Retina (tissue), 1 donor: ENCODE measurements around the gene RDH16.
"Not testable (repeated sequence)": the region's sequence is repeated elsewhere in the genome, so short reads cannot be mapped to it uniquely, and the experiment has no call there.

Experiments
- DNase-seq: peaks from one replicate; pipeline ENCODE4 v3.0.0-alpha.2; 2016

Gene RDH16

DNA sequence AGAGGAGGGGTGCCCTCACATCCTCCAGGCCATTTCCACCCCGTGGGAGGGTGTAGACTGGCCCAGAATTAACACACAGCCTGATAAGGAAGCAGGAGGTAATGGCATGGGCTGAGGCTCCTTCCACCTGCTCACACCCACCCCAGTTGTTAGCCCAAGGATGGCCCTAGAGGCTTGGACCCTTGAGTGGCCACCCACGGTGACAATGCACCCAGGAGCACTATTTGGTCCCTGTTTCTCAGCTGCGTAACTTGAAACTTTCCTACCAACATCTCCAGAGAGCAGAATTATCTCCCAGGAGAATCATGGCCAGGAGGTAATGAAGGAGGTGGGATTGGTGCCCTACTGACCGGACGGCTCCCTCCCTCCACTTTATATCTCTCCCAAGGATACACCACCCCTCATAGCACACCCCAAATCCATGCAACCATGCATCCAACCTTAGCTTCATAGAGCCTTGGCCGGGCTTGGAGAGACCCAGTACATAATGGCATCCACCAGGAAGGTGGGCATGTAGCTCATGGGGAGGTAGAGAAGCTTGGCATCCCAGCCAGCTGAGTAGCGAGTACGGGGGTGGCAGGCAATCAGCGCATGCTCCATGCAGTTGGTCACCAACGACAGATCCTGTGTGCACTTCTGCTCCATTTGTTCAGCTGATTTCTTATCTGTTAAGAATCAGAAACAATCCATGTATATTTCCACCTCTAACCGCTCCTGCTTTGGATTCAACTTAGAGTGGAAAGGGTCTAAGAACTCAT, 5.6 kb downstream of the RDH16 start:
- DNase-seq, result no peak

DNA sequence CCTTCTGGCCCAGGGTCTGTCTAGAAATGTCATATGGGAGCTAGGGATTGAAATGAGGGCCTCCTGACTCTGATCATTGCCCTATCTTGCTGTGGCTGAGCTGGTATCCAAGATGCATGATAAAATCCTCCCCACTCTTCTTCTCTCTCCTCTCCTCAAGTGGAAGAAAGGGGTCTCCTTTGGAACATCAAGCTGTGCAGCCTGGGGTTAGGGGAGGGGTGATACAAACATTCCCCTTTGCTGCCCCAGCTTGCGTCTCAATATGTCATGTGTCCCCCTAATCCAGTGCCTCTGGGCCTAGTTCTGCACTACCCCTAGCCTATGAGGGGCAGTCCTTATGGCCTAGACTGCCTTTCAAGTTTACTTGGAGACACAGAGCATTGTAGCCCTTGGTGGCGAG, 8.5 kb downstream of the RDH16 start:
- no peak for DNase-seq

DNA sequence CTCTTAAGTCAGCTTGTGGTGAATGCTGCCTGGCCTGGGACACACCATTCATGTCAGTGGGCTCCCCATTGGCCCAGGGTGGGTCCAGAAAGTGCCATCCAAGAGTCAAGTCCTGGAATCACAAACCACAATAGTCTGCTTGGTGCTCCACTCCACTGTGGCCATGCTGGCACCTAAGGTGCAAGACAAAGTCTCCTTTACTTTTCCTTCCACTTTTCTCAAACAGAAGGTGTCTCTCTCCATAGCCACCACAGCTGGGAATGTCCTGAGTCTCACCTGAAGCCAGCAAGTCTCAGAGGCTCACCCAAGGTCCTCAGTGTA, 9.0 kb downstream of the RDH16 start:
- no peak for DNase-seq

- DNase-seq, result no peak
Measured at GRCh38 chr12:56947633-56948456, 9.6 kb downstream of the RDH16 start.

- DNase-seq, result no peak
Measured at GRCh38 chr12:56943878-56944277, 13.5 kb downstream of the RDH16 start.

DNA sequence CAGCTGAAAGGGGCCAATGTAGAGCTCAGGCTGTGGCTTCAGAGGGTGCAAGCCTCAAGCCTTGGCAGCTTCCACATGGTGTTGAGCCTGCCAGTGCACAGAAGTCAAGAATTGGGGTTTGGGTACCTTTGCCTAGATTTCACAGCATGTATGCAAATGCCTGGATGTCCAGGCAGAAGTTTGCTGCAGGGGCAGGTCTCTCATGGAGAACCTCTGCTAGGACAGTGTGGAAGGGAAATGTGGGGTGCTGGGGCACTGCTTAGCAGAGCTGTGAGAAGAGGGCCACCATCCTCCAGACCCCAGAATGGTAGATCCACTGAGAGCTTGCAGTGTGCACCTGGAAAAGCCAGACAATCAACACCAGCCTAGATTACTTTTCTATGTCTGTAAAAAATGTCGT, 14.0 kb downstream of the RDH16 start:
- not testable (repeated sequence) for DNase-seq

DNA sequence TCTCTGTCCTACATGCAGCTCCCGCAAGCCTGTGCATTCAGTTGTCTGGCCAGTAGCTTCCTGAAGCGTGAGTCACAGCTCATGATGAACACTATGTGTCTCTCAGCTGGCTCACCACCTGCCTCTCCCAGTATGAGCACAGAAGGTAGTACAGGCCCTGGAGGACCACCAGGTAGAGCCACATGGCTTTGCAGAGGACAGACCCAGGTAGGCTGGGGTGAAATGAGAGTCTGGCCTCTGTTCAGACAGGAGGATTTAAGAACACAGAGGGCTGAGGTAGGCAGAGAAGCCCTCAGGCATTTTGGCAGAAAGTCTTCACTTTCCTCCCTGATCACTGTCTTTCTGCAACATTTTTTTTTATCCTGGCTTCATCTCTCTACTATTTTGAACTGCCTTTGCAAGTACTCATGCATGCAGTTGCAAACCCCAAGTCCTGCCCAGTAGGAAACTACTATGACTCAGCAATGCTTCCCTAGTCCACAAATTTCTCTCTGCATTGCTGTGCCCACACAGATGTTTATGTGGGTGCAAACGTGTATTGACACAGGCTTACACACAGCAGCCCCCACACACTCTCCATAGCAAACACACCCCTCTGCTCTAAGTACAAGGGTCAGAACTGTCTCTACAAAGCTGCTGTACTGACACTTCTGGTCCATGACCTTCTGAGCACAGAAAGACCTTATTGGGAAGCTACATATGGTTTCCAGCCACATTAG, 15.9 kb downstream of the RDH16 start:
- DNase-seq, result no peak

GRCh38 chr12:56940942-56941298, 16.5 kb downstream of the RDH16 start:
- not testable (repeated sequence) for DNase-seq

DNA sequence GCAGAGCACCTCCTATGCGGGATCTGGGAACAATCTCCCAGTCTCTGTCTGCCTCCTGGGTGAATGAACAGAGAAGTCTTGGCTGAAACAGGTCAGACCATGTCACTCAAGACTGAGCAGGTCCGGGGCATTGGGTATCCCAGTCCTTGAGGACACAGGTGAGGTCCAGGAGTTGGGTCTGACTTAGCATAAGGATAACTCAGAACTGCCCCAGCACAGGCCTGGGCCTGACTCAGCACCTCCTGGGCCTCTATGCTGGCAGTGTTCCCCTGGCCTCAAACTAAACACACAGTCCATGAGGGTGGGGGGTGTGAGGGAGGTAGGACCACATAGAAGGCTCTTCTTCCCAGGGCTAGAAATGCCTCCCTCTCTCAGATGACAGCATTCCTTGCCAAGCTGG, 21.7 kb downstream of the RDH16 start:
- no peak for DNase-seq

GRCh38 chr12:56935157-56935556, 22.3 kb downstream of the RDH16 start:
- no peak for DNase-seq

DNA sequence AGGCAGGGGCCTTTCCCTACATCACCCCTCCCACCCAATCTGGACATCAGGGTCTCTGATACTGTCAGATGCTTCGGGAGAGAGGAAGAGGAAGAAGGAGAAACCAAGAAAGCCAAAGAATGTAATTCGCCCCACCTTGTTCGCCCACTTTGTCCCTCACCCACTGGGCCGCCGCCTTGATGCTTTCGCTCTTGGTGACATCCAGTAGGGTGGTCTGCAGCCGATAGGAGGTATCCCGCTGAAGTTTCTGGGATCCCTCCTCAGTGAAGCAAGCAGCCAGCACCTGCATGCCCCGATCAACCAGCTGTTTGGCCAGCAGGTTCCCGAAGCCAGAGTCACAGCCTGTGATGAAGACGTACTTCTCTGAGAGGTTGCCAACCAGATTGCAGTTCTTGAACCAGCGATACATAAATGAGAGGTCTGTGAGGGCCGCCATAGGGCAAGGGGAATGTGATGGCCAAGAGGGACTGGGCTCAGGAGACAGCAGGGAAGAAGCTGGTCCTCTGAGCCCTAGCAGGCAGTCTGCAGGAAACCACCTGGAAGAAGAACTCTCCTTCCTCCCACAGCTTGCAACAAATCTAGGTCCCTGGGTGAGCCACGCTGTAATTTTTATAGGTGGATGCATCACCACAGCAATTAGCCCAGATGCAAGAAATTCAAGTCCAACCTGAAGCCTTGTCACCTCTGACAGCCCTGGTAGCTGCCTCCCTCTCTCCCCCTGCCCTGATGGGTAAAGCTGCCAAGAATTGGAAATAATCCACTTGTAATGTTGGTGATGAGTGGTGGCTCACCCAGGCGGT, 23.4 kb downstream of the RDH16 start, which contains the start of gene SDR9C7:
Gene SDR9C7, minus strand, starts transcription at position 583 of the 800 bp plus-strand sequence. Its CDS starts 147 bp downstream, at position 436.
- DNase-seq, result no peak

GRCh38 chr12:56932867-56933266, 24.5 kb downstream of the RDH16 start:
- no peak for DNase-seq

GRCh38 chr12:56932146-56932545, 25.3 kb downstream of the RDH16 start:
- no peak for DNase-seq

- peak; percentile 25 for DNase-seq
Measured at GRCh38 chr12:56931474-56931978, 25.9 kb downstream of the RDH16 start.

- no peak for DNase-seq
Measured at GRCh38 chr12:56930241-56930640, 27.2 kb downstream of the RDH16 start.

DNA sequence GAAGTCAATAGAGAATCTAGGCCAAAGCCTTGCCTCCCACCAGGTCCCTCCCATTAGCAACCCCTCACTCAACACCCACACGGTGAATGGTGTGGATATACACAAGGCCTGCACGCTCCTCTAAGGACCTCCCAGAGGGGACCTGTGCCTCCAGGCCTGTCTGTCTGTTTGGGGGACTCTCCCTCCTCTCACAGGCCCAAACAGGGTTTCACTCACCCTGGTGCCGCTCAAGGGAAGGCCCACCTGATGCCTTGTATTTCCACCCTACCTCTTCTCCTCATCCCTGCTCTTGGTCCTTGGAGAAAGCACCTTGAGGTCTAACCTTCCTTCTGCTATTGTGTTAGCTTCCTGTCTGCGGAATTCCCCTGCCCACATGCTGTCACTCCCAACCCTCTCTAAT, 27.6 kb downstream of the RDH16 start:
- no peak for DNase-seq

- no peak for DNase-seq
Measured at GRCh38 chr12:56928262-56928661, 29.1 kb downstream of the RDH16 start.

DNA sequence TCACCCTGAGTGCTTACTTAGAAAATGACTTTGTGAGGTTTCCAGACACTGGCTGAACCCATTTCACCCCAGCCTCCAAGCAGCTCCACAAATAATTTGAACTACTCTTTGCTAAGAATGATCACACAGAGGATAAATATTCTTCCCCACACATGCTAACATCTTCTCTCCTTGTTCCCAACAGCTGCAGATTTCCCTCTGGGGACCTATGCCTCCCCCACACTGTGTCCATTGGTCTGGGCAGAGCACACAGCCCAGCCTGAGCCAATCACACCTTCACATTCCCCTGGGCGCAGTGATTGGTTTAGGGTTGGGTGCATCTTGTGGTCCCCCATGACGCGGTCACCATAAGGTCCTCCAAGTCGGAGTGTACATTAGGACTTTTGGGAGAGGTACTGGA, 30.1 kb downstream of the RDH16 start:
- DNase-seq, result no peak

GRCh38 chr12:56922031-56922430, 35.4 kb downstream of the RDH16 start:
- DNase-seq, result no peak

DNA sequence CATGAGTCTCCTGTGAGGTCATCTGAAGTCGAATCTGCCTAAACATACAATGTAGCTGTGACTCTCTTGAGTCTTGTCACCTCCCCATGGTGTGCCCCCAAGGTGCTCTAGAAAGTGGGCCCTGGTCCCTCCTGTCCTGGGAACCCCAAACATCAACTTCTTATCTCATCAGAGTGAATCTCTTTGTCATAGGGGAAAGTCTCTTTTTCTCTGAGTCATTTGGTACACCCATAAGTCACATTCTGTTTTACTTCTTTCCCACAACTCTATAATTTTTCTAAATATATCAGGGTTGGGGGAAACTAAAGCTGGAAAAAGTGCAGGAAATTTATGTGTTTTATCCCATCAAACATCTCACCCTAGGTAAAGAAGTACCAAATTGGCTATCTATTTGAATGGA, 36.1 kb downstream of the RDH16 start:
- DNase-seq, result no peak

DNA sequence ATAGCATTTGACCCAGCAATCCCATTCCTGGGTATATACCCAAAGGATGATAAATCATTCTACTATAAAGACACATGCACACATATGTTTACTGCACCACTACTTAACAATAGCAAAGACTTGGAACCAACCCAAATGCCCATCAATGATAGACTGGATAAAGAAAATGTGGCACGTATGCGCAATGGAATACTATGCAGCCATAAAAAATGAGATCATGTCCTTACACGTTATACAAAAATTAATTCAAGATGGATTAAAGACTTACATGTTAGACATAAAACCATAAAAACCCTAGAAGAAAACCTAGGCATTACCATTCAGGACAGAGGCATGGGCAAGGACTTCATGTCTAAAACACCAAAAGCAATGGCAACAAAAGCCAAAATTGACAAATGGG, 39.3 kb downstream of the RDH16 start:
- DNase-seq, result not testable (repeated sequence)

DNA sequence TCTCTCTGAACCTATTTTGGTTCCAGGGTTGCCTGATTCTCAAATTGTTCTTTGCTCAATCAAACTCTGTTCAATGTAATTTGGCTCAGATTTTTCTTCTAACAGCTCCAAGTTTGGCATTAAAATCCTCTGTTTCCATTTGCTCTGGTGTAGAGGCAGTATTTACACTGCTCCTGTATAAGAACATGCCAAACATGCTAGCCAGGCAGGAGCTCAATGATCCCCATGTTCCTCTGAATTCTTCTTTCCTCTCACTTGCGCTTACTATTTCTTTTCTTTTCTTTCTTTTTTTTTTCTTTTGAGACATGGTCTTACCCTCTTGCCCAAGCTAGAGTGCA, 40.4 kb downstream of the RDH16 start:
- DNase-seq, result no peak
